GM19395 (cell line): ENCODE results near the gene TDRD10.
A peak's percentile ranks its signal among the peaks of the same experiment; 100 is the strongest.

Source experiments
- ATAC-seq: cut with Tn5 transposase; IDR thresholded peaks from one replicate; pipeline ENCODE4 v1.9.1; 2021; ENCODE audit warnings: mild to moderate bottlenecking, moderate library complexity; ENCODE audit not compliant: unreplicated experiment

Gene TDRD10

DNA sequence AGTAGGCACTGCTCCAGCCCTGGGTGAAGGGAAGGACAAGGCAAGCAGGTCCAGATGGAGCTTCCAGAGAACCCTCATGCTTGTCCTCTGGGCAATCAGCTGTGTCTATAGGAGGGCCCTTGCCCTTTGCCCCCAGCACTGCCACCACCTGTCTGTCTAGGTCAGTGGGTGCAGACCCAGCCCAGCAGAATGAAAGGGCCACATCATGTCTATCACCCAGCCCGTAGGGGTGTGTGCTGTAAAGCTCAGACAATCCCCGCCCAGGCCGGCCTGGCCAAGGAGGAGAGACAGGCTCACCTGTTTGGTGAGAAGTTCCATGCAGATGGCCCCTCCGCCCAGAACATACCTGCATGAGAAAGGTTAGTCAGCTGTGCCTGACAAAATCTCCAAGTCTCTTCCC lies 49.5 kb downstream of the TDRD10 start:
- ATAC-seq: no peak

GRCh38 chr1:154552036-154552435 lies 50.0 kb downstream of the TDRD10 start:
- ATAC-seq: no peak

- ATAC-seq: no peak
These were observed 51.3 kb downstream of the TDRD10 start for GRCh38 chr1:154553056-154554030.

GRCh38 chr1:154556422-154556821 lies 54.4 kb downstream of the TDRD10 start:
- ATAC-seq: no peak

GRCh38 chr1:154557248-154557938 lies 55.4 kb downstream of the TDRD10 start:
- ATAC-seq: no peak

DNA sequence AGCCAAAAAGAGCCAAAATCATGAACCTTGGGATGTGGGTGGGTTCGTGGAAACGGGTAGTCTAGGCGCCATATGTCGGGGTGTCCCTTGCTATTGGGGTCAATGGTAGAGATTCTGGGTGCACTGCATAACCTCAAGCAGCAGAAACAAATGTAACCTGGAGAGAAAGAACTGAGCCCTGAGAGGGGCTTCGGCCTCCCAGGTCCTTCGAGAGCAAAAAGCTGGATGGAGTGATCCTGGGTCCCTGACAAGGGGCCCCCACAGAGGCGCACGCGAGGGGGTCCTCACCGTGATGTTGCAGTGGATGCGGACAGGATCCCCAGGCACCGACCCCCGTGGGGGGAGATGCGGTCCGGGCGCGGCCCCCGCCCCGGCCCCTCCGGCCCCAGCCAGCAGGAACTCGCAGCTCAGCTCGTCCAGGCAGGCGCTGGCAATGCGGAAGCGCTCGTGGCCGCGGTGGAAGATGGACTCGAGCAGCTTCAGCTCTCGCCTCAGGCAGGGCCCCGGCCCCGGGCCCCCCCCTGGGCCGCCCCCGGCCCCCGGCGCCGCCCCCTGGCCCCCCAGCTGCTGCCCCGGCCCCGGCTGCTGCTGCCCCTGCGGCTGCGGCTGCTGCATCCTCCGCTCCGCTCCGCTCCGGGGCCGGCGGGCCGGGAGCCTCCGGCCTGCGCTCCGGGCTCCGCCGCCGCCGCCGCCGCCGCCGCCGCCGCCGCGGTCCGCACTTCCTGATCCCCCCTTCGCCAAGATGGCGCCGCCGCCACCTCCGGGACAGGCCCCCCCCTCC lies 56.1 kb downstream of the TDRD10 start, which contains the start of gene UBE2Q1:
UBE2Q1 (minus strand) TSS at position 724 of the 781 bp plus-strand sequence; CDS start at position 615, 109 bp downstream.
- no peak for ATAC-seq

- peak; percentile 87 for ATAC-seq
These were observed 56.9 kb downstream of the TDRD10 start for GRCh38 chr1:154558720-154559465.

DNA sequence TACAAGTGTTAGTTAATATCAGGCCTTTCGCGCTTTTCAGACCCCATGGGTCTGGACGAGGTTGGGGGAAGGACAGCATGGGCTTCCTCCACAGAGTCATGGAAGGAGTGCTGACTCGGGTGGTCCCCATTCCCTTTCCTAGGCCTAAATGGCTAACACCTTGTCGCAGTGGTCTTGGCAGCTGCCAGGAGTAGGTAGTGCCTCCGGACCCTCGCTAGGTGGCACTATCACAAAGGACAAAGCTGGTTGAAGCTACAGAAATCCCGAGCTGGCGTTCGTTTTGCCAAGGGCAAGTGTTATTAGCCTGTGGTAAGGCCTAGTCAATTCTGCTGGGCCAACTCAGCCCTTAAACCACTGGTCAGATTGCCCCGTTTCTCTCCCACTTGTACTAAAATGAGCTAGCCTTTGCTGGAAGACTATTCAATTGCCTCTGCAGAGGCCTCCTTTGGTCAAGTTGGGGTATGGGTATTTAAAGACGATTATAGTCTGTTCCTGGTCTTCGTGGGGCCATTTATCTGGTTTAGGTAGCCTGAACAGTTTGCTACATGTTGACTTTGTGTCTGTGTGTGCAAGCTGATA lies 57.5 kb downstream of the TDRD10 start:
- peak; percentile 51 for ATAC-seq

- ATAC-seq: no peak
These were observed 63.9 kb downstream of the TDRD10 start for GRCh38 chr1:154565876-154566275.

DNA sequence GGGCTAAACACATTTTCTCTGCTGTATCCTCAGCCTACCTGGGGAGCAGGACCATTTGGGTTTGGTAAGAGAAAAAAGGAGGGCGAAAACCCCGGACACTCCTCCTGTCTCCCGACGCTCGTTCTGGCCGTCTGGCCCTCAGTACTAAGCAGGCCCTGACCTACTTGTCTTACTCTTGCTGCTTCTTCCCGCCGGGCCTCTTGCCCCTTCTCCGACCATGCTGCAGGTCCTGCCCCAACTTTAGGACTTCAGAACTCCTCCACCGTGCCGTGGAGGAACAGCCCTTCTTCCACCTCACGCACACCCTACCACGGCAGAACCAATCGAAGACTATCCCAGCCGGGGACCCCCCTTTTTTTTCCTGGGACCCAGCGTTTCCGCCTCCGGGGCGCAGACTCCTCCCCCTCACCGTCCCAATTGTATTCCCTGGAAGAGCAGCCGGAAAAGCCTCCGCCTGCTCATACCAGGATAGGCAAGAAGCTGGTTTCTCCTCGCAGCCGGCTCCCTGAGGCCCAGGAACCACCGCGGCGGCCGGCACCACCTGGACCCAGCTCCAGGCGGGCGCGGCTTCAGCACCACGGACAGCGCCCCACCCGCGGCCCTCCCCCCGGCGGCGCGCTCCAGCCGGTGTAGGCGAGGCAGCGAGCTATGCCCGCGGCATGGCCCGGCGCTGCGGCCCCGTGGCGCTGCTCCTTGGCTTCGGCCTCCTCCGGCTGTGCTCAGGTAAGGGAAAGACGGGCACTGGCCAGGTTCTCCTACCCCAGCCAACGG lies 65.6 kb downstream of the TDRD10 start, which contains the start of gene CHRNB2:
CHRNB2 (plus strand) TSS at position 393 of the 771 bp plus-strand sequence; CDS start at position 660, 267 bp downstream.
- no peak for ATAC-seq

- no peak for ATAC-seq
These were observed 66.3 kb downstream of the TDRD10 start for GRCh38 chr1:154568157-154568815.

DNA sequence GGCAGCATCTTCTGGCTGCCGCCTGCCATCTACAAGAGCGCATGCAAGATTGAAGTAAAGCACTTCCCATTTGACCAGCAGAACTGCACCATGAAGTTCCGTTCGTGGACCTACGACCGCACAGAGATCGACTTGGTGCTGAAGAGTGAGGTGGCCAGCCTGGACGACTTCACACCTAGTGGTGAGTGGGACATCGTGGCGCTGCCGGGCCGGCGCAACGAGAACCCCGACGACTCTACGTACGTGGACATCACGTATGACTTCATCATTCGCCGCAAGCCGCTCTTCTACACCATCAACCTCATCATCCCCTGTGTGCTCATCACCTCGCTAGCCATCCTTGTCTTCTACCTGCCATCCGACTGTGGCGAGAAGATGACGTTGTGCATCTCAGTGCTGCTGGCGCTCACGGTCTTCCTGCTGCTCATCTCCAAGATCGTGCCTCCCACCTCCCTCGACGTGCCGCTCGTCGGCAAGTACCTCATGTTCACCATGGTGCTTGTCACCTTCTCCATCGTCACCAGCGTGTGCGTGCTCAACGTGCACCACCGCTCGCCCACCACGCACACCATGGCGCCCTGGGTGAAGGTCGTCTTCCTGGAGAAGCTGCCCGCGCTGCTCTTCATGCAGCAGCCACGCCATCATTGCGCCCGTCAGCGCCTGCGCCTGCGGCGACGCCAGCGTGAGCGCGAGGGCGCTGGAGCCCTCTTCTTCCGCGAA lies 69.4 kb downstream of the TDRD10 start:
- no peak for ATAC-seq

DNA sequence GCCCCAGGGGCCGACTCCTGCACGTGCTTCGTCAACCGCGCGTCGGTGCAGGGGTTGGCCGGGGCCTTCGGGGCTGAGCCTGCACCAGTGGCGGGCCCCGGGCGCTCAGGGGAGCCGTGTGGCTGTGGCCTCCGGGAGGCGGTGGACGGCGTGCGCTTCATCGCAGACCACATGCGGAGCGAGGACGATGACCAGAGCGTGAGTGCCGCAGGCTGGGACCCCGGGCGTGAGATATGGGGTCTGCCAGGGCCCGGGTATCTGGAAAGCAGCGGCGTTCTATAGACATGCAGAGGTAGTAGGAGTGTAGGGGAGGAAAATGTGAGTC lies 69.9 kb downstream of the TDRD10 start:
- no peak for ATAC-seq

DNA sequence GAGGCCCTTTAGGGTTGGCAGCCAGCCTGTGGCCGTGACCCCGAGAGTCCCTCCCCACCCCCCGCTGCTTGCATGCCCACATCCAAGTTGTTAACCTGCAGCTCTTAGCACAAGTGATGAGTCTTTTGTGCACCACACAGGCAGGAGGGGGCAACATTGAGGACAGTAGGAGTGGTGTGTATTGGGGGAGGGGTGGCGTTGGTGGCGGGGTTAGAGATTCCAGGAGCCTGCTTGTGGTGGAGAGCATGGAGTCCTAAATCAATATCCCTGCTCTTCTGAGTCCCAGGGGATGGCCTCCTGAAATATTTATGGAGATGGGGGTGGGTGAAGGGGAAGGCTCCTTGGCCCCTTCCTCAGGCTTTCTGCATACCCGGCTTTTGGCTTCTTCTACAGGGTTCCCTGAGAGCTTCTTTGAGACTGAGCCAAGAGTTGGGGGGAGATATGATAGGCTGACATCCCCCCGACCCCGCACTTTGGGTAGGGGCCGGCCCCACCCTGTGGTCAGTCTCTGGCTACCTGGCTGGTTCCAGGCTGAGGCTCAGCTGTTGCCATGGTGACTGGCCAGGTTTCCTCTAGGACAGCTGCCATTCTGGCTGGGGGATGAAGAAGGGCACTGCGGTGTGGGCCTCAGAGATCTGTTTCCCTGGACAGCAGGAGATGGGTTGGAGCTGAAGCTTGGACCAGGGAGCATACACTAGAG lies 70.6 kb downstream of the TDRD10 start:
- no peak for ATAC-seq

- ATAC-seq: no peak
These were observed 71.1 kb downstream of the TDRD10 start for GRCh38 chr1:154573168-154573510.

DNA sequence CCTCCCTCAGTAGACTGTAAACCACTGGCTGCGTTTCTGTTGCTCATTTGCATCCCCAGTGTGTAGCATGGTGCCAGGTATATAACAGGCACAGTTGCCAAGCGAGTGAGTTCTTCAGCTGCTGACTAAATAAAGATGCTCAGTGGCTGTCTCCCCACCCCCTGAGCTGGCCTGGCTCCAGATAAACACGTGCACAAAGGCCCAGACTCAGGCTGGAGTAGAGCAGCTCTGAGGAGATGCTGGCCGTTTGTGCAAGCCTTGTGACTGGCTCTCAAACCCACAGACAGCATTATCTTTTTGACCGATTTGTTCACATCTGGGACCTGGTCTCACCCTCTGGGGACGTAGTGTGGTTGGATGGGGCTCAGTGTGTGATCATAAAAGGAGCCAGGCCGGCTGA lies 72.7 kb downstream of the TDRD10 start:
- no peak for ATAC-seq

DNA sequence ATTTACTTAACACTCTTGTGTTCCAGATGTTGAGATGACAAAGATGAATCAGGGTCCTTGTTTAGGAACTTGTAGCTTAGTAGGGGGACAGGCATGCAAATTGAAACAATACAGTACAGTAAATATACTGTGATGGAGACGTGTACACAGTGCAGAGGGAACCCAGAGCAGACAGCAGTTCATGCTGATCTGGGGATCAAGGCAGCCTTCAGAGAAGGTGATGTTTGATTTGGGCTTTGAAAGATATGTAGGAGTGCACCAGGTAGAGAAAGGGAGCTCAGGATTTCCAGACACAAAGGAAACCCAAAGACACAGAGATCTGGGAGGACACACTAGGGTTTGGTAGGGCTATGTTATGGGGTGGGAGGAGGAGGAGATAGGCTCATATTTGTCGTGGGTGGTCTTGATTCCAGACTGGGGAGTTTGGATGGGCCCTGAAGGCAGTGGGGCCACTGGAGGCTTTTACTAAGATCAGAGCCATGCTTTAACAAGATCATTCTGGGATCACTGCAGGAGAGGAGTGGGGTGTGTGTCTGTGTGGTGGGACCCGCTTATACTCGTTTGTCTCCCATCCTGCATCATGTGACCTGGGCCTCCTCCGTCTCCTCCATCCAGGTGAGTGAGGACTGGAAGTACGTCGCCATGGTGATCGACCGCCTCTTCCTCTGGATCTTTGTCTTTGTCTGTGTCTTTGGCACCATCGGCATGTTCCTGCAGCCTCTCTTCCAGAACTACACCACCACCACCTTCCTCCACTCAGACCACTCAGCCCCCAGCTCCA lies 73.3 kb downstream of the TDRD10 start:
- ATAC-seq: no peak
